Mammary epithelial cell (primary cell): Measurements from ENCODE around the gene APH1B.

Source experiments
- CTCF ChIP-seq, 2 donors: IDR thresholded peaks in 1 of 2; conservative IDR thresholded peaks in 1 of 2; 2 replicates each; pipeline ENCODE4 v1.5.1; 2011 to 2012; ENCODE audit warnings: inconsistent platforms in 2 of 2, low read length in 2 of 2, mild to moderate bottlenecking in 2 of 2, control low read depth in 1 of 2, low read depth in 1 of 2; ENCODE audit not compliant: insufficient read depth in 1 of 2; ENCODE audit errors: extremely low read depth in 1 of 2
- EZH2 ChIP-seq: IDR thresholded peaks from 2 replicates; pipeline ENCODE4 v1.6.1; 2012; ENCODE audit warnings: low read length, inconsistent platforms, borderline replicate concordance

GRCh38 chr15:63321462-63321861 is 44.1 kb downstream of the APH1B start:
- TF ChIP-seq EZH2: no peak
- no peak for TF ChIP-seq CTCF (conservative IDR thresholded peaks at IDR 0.05 in 1 of 2, IDR thresholded peaks at IDR 0.05 in 1 of 2; ENCODE audit: extremely low read depth in 1 of 2, insufficient read depth in 1 of 2, low read depth in 1 of 2, low read length in 2 of 2)
